Measurements from ENCODE around the gene DHRSX.

DNA sequence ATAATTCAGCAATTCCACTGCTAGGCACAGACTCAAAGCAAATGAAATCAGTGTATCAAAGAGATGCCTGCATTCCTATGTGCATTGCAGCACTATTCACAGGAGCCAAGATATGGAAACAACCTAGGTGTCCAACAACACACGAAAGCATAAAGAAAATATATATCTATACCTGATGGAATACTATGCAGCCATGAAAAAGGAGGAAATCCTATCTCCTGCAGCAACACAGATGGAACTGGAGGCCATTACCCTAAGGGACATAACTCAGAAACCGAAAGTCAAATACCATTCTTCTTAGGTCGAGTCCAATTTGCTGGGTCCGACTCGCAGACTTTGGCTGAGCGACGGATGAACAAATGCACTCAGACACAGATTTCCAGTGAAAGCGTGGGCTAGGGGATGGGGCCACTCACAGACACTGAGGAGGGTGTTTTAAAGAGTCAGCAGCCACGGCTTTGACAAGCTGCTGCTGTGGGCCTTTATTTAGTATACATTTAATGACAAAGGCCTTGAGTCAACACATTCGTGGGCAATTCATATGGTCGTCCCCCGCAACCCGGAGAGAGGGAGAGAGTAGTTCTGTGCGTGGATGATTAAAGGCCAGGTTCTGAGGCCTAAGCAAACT is 93.8 kb downstream of the DHRSX start:
- TF ChIP-seq, protein P1, sequence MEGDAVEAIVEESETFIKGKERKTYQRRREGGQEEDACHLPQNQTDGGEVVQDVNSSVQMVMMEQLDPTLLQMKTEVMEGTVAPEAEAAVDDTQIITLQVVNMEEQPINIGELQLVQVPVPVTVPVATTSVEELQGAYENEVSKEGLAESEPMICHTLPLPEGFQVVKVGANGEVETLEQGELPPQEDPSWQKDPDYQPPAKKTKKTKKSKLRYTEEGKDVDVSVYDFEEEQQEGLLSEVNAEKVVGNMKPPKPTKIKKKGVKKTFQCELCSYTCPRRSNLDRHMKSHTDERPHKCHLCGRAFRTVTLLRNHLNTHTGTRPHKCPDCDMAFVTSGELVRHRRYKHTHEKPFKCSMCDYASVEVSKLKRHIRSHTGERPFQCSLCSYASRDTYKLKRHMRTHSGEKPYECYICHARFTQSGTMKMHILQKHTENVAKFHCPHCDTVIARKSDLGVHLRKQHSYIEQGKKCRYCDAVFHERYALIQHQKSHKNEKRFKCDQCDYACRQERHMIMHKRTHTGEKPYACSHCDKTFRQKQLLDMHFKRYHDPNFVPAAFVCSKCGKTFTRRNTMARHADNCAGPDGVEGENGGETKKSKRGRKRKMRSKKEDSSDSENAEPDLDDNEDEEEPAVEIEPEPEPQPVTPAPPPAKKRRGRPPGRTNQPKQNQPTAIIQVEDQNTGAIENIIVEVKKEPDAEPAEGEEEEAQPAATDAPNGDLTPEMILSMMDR (IDR thresholded peaks at IDR 0.05; ENCODE audit: poor library complexity), result no peak
- no peak for TF ChIP-seq EZH2 (IDR thresholded peaks at IDR 0.05; ENCODE audit: borderline replicate concordance)
- no peak for TF ChIP-seq EZH2phosphoT487 (IDR thresholded peaks at IDR 0.05; ENCODE audit: low read depth, severe bottlenecking, unreplicated experiment)
